ENCODE data around the gene PLD6. TPM values are rescaled to one million over a fixed set of nuclear protein-coding genes. Genes with fewer than 3 reads are reported as not detected.

Gene PLD6
- total and polyA plus RNA-seq, 10 of the 15 experiments (the other 5 are each of a cell fraction or from before 2014, with no cell fraction given), result 4.7 to 21.4 (median 12.0) TPM

GRCh38 chr17:17167986-17168385 lies 38.1 kb downstream of the PLD6 start:
- no peak for TF ChIP-seq ZNF274 (IDR thresholded peaks at IDR 0.05; ENCODE audit: insufficient read depth, insufficient read length)
- TF ChIP-seq TCF12 (IDR thresholded peaks at IDR 0.05; ENCODE audit: low read depth, low read length), result no peak
- TF ChIP-seq TBL1XR1 (IDR thresholded peaks at IDR 0.05; ENCODE audit: low read depth, low read length), result no peak
- no peak for TF ChIP-seq KAT2A (conservative IDR thresholded peaks at IDR 0.05; ENCODE audit: control insufficient read depth, low read depth, low read length)
- no peak for TF ChIP-seq CBX5 (IDR thresholded peaks at IDR 0.05; ENCODE audit: low read depth)
- TF ChIP-seq PRDM15 (CRISPR knock-in tag; IDR thresholded peaks at IDR 0.05), result no peak
- no peak for TF ChIP-seq ZSCAN29 (IDR thresholded peaks at IDR 0.05)
- TF ChIP-seq SRF (IDR thresholded peaks at IDR 0.05; ENCODE audit: low read depth in 2 of 2, low read length in 2 of 2), result no peak
- TF ChIP-seq KLF5 (IDR thresholded peaks at IDR 0.05; ENCODE audit: partially characterized antibody), result no peak
- TF ChIP-seq ZNF622 (IDR thresholded peaks at IDR 0.05), result no peak
- no TSS peak for BruUV-seq (replicated peaks)
- no peaks in the 10 kb centered on the region for H3K79me2 ChIP-seq (ENCODE audit: control insufficient read depth, insufficient read depth, low read length)
- CTCF ChIA-PET, result no interaction called here
- RAD21 ChIA-PET (ENCODE audit: unreplicated experiment), result no interaction called here
- intact Hi-C loops (cut with micrococcal nuclease; ENCODE audit: unreplicated experiment) (no loop called here), in situ Hi-C loops (cut with MboI) (no loop called here)
- H3K4me3 ChIP-seq, result no peak overlapping the region
- H3K27me3 ChIP-seq (replicated peaks in 1 of 2; ENCODE audit: control insufficient read depth in 2 of 2, insufficient read depth in 2 of 2, low read length in 1 of 2), result no peaks in the 10 kb centered on the region
- ATAC-seq (no peak), DNase-seq (ENCODE audit: low read depth, low spot score) (no peak), FAIRE-seq (no peak)
- over 99% methylated on average over 10 of the region's 10 CpGs for WGBS (ENCODE audit: insufficient coverage, insufficient replicate concordance, low lambda C conversion rate, missing lambda C conversion rate)
- H3K27ac ChIP-seq (ENCODE audit: control insufficient read depth, insufficient read depth), result no peak overlapping the region
- no peaks in the 10 kb centered on the region for H3K9me3 ChIP-seq (replicated peaks; ENCODE audit: control insufficient read depth, insufficient read depth, low read length)
- POLR2A ChIA-PET, result no interaction called here
- no peak overlapping the region for H2AFZ ChIP-seq (ENCODE audit: control insufficient read depth, low read depth, low read length)
- no peaks in the 10 kb centered on the region for H3K4me1 ChIP-seq (ENCODE audit: control insufficient read depth, insufficient read depth, low read length)
- no peaks in the 10 kb centered on the region for H4K20me1 ChIP-seq (ENCODE audit: control insufficient read depth, insufficient read depth)
- H3K4me2 ChIP-seq (ENCODE audit: control insufficient read depth, insufficient read depth), result no peak overlapping the region
- no peak overlapping the region for H3K9ac ChIP-seq (ENCODE audit: control insufficient read depth, insufficient read depth, low read length)
- SMC1A ChIA-PET (ENCODE audit: uncharacterized antibody, unreplicated experiment), result interaction anchor here (1.6 kb wide), 1 partner anchor 8 kb away, joined by 4 read pairs; no protein-coding TSS in a partner anchor
- peaks cover 4 to 30% of the 10 kb centered on the region in 2 experiments; a peak in 3 of 4 replicates for H3K36me3 ChIP-seq (ENCODE audit: control insufficient read depth in 2 of 2, insufficient read depth in 2 of 2, low read length in 1 of 2)

All from GM12878 (cell line).